SK-N-SH treated with all-trans-retinoic acid at 6 μM for 48 hours (cell line): Measurements from ENCODE around the gene HAVCR2.

Experiments used
- ATAC-seq: fragments of 200-7000 bp; cut with Tn5 transposase; 3 replicates; pipeline ENCODE4 v1.9.1; 2020; ENCODE audit warnings: mild to moderate bottlenecking, moderate library complexity
- ARNTL ChIP-seq: fragments of 450-650 bp; formaldehyde crosslinking; IDR thresholded peaks from 2 replicates; pipeline ENCODE4 v1.5.0; 2020; ENCODE audit warnings: low read depth, mild to moderate bottlenecking, moderate library complexity, borderline replicate concordance
- CSDC2 ChIP-seq: fragments of 250-450 bp; sonication (Bioruptor Pico); IDR thresholded peaks from 2 replicates; pipeline ENCODE4 v1.5.0; 2020; ENCODE audit warnings: mild to moderate bottlenecking, moderate library complexity
- CSRNP3 ChIP-seq: fragments of 250-450 bp; sonication (Bioruptor Pico); IDR thresholded peaks from 2 replicates; pipeline ENCODE4 v1.5.1; 2021; ENCODE audit warnings: mild to moderate bottlenecking, moderate library complexity
- ESRRG ChIP-seq: fragments of 250-450 bp; sonication (Bioruptor Pico); IDR thresholded peaks from 2 replicates; pipeline ENCODE4 v1.6.1; 2021; ENCODE audit warnings: mild to moderate bottlenecking
- GLIS3 ChIP-seq: fragments of 250-450 bp; sonication (Bioruptor Pico); IDR thresholded peaks from 2 replicates; pipeline ENCODE4 v1.5.0; 2020; ENCODE audit warnings: mild to moderate bottlenecking, moderate library complexity
- ISL1 ChIP-seq: fragments of 250-450 bp; sonication (Bioruptor Pico); IDR thresholded peaks from 2 replicates; pipeline ENCODE4 v2.1.2; 2022; ENCODE audit warnings: mild to moderate bottlenecking, moderate library complexity
- OSR1 ChIP-seq: fragments of 250-450 bp; sonication (Bioruptor Pico); IDR thresholded peaks from 2 replicates; pipeline ENCODE4 v1.8.0; 2022; ENCODE audit warnings: moderate library complexity, mild to moderate bottlenecking, inconsistent platforms
- POU6F1 ChIP-seq: fragments of 250-450 bp; sonication (Bioruptor Pico); IDR thresholded peaks from 2 replicates; pipeline ENCODE4 v1.8.0; 2021; ENCODE audit warnings: low read depth, mild to moderate bottlenecking, moderate library complexity, borderline replicate concordance
- PPARA ChIP-seq: fragments of 250-450 bp; sonication (Bioruptor Pico); IDR thresholded peaks from 2 replicates; pipeline ENCODE4 v1.5.0; 2020; ENCODE audit warnings: mild to moderate bottlenecking, borderline replicate concordance
- RARB ChIP-seq: fragments of 250-450 bp; sonication (Bioruptor Pico); IDR thresholded peaks from 2 replicates; pipeline ENCODE4 v1.8.0; 2021; ENCODE audit warnings: mild to moderate bottlenecking, moderate library complexity
- SNAI2 ChIP-seq: fragments of 250-450 bp; sonication (Bioruptor Pico); IDR thresholded peaks from 2 replicates; pipeline ENCODE4 v1.5.0; 2020; ENCODE audit warnings: mild to moderate bottlenecking, moderate library complexity
- TCF4 ChIP-seq: fragments of 250-450 bp; sonication (Bioruptor Pico); IDR thresholded peaks from 2 replicates; pipeline ENCODE4 v1.8.0; 2021; ENCODE audit warnings: mild to moderate bottlenecking, moderate library complexity, borderline replicate concordance
- TSHZ2 ChIP-seq: fragments of 250-450 bp; sonication (Bioruptor Pico); IDR thresholded peaks from 2 replicates; pipeline ENCODE4 v1.5.0; 2020; ENCODE audit warnings: mild to moderate bottlenecking, moderate library complexity
- ZC3H10 ChIP-seq: fragments of 250-450 bp; sonication (Bioruptor Pico); IDR thresholded peaks from 2 replicates; pipeline ENCODE4 v1.5.1; 2021; ENCODE audit warnings: mild to moderate bottlenecking, moderate library complexity
- ZFP3 ChIP-seq: fragments of 250-450 bp; sonication (Bioruptor Pico); IDR thresholded peaks from 2 replicates; pipeline ENCODE4 v1.5.0; 2020; ENCODE audit warnings: mild to moderate bottlenecking, moderate library complexity
- ZFP30 ChIP-seq: fragments of 450-650 bp; formaldehyde crosslinking; IDR thresholded peaks from 2 replicates; pipeline ENCODE4 v1.5.0; 2022; ENCODE audit warnings: mild to moderate bottlenecking, moderate library complexity
- ZNF565 ChIP-seq: fragments of 450-650 bp; formaldehyde crosslinking; conservative IDR thresholded peaks from 2 replicates; pipeline ENCODE4 v1.5.0; 2020; ENCODE audit warnings: low read depth, mild to moderate bottlenecking, moderate library complexity
- ZNF70 ChIP-seq: fragments of 450-650 bp; formaldehyde crosslinking; IDR thresholded peaks from 2 replicates; pipeline ENCODE4 v1.5.0; 2020; ENCODE audit warnings: mild to moderate bottlenecking, moderate library complexity
- ZNF8 ChIP-seq: fragments of 450-650 bp; formaldehyde crosslinking; IDR thresholded peaks from 2 replicates; pipeline ENCODE4 v1.5.0; 2020; ENCODE audit warnings: mild to moderate bottlenecking, moderate library complexity
- TF ChIP-seq, protein P1 (sequence below): fragments of 250-450 bp; sonication (Bioruptor Pico); IDR thresholded peaks from 2 replicates; pipeline ENCODE4 v1.5.1; 2020; ENCODE audit warnings: low read depth, mild to moderate bottlenecking, moderate library complexity
- TF ChIP-seq, protein P2 (sequence below): fragments of 250-450 bp; sonication (Bioruptor Pico); IDR thresholded peaks from 2 replicates; pipeline ENCODE4 v1.8.0; 2020; ENCODE audit warnings: mild to moderate bottlenecking, moderate library complexity, borderline replicate concordance

The HAVCR2 gene

GRCh38 chr5:157100140-157100679 is 8.6 kb downstream of the HAVCR2 start:
- ATAC-seq, result no peak
- TF ChIP-seq ISL1, result no peak
- no peak for TF ChIP-seq ZNF70 (CRISPR knock-in tag)
- TF ChIP-seq CSDC2 (CRISPR knock-in tag), result no peak
- no peak for TF ChIP-seq ZFP30 (CRISPR knock-in tag)
- no peak for TF ChIP-seq ZNF565
- no peak for TF ChIP-seq TSHZ2
- no peak for TF ChIP-seq TCF4
- no peak for TF ChIP-seq ZC3H10 (CRISPR knock-in tag)
- TF ChIP-seq, protein P1, sequence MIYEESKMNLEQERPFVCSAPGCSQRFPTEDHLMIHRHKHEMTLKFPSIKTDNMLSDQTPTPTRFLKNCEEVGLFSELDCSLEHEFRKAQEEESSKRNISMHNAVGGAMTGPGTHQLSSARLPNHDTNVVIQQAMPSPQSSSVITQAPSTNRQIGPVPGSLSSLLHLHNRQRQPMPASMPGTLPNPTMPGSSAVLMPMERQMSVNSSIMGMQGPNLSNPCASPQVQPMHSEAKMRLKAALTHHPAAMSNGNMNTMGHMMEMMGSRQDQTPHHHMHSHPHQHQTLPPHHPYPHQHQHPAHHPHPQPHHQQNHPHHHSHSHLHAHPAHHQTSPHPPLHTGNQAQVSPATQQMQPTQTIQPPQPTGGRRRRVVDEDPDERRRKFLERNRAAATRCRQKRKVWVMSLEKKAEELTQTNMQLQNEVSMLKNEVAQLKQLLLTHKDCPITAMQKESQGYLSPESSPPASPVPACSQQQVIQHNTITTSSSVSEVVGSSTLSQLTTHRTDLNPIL (CRISPR knock-in tag), result no peak
- TF ChIP-seq ESRRG, result no peak
- TF ChIP-seq GLIS3 (CRISPR knock-in tag), result no peak
- TF ChIP-seq CSRNP3, result no peak
- TF ChIP-seq, protein P2, sequence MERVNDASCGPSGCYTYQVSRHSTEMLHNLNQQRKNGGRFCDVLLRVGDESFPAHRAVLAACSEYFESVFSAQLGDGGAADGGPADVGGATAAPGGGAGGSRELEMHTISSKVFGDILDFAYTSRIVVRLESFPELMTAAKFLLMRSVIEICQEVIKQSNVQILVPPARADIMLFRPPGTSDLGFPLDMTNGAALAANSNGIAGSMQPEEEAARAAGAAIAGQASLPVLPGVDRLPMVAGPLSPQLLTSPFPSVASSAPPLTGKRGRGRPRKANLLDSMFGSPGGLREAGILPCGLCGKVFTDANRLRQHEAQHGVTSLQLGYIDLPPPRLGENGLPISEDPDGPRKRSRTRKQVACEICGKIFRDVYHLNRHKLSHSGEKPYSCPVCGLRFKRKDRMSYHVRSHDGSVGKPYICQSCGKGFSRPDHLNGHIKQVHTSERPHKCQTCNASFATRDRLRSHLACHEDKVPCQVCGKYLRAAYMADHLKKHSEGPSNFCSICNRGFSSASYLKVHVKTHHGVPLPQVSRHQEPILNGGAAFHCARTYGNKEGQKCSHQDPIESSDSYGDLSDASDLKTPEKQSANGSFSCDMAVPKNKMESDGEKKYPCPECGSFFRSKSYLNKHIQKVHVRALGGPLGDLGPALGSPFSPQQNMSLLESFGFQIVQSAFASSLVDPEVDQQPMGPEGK, result no peak
- no peak for TF ChIP-seq RARB

DNA sequence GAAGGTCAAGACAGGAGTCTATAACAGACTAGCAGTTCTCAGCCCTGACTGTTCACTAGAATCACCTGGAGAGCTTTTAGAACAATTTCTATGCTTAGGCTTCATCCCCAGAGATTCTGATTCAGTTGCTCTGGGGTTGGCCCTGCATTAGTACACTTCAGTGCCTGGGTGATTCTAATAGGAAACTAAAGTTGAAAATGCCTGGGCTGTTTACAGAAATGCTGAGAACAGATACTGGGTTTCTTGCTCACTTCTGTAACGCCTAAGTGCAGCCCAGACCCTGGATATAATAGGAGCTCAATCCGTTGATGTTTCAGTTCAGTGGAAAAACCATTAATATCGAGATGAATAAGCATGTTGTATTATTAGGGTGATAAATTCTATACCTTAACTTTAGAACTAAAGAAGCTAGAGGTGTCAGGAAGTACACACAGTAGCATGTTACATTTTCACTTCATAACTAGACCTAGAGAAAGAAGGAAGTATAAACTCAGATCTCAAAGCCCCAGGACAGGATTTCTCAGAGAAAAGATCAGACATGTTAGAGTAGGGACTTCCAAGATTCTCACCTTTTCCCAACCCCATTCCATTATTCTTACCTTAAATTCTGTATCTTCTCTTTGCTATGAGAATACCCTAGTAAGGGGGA is 20.4 kb downstream of the HAVCR2 start:
- no peak for TF ChIP-seq ESRRG
- TF ChIP-seq, protein P1 (CRISPR knock-in tag), result no peak
- TF ChIP-seq ARNTL (CRISPR knock-in tag), result no peak
- TF ChIP-seq SNAI2, result no peak
- no peak for TF ChIP-seq ZNF8 (CRISPR knock-in tag)
- no peak for TF ChIP-seq CSRNP3
- no peak for TF ChIP-seq ZFP3 (CRISPR knock-in tag)
- no peak for TF ChIP-seq PPARA
- no peak for TF ChIP-seq TCF4
- TF ChIP-seq OSR1 (CRISPR knock-in tag), result no peak
- no peak for TF ChIP-seq ZNF70 (CRISPR knock-in tag)
- TF ChIP-seq ZNF565, result no peak
- TF ChIP-seq, protein P2, result no peak
- TF ChIP-seq GLIS3 (CRISPR knock-in tag), result no peak
- TF ChIP-seq POU6F1 (CRISPR knock-in tag), result no peak
- TF ChIP-seq RARB, result no peak
- ATAC-seq, result no peak
